ENCODE data around the gene ARF4. TPM values are rescaled to one million over a fixed set of nuclear protein-coding genes. Genes with fewer than 3 reads are reported as not detected.
"Not testable (repeated sequence)": the region's sequence is repeated elsewhere in the genome, so short reads cannot be mapped to it uniquely, and the experiment has no call there.

The ARF4 gene
- polyA plus RNA-seq, 1 donor (not counting 4 experiments of a cell fraction or from before 2014, with no cell fraction given) = 344 TPM

- H3K9me3 ChIP-seq (ENCODE audit: control insufficient read depth, low read depth, low read length) = no peaks in the 10 kb centered on the region
Measured at GRCh38 chr3:57616233-57616632, 19.1 kb upstream of the ARF4 start.

DNA sequence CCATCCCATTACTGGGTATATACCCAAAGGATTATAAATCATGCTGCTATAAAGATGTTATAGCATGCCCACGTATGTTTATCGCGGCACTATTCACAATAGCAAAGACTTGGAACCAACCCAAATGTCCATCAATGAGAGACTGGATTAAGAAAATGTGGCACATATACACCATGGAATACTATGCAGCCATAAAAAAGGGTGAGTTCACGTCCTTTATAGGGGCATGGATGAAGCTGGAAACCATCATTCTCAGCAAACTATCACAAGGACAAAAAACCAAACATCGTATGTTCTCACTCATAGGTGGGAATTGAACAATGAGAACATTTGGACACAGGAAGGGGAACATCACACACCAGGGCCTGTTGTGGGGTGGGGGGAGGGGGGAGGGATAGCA, 14.7 kb upstream of the ARF4 start:
- H3K79me2 ChIP-seq (ENCODE audit: control insufficient read depth, insufficient read depth, low read length); FAIRE-seq; H3K27me3 ChIP-seq (ENCODE audit: control insufficient read depth, extremely low read depth, insufficient read depth, low read length); dilution Hi-C loops (cut with MboI; ENCODE audit: extremely low pct_ligation_motif_present, low sequenced_read_pairs); H3K9me1 ChIP-seq (ENCODE audit: control insufficient read depth, extremely low read depth, insufficient read depth, low read length); H3K4me3 ChIP-seq (ENCODE audit: control insufficient read depth in 2 of 3, extremely low read depth in 1 of 3, insufficient read depth in 2 of 3, low read depth in 1 of 3, low read length in 3 of 3); H3K4me1 ChIP-seq (ENCODE audit: control insufficient read depth, extremely low read depth, insufficient read depth, low read length); H3K4me2 ChIP-seq (ENCODE audit: control insufficient read depth, extremely low read depth, insufficient read depth, low read depth, low read length); H3K27ac ChIP-seq (ENCODE audit: control insufficient read depth, insufficient read depth, low read length); H2AFZ ChIP-seq (ENCODE audit: control insufficient read depth, low read length); DNase-seq (ENCODE audit: low read depth, low spot score); H3K9ac ChIP-seq (ENCODE audit: control insufficient read depth, extremely low read depth, insufficient read depth, low read length); H4K20me1 ChIP-seq (ENCODE audit: control insufficient read depth, extremely low read depth, insufficient read depth, low read length); H3K9me3 ChIP-seq (ENCODE audit: control insufficient read depth, low read depth, low read length); H3K36me3 ChIP-seq (ENCODE audit: control insufficient read depth in 2 of 2, extremely low read depth in 1 of 2, insufficient read depth in 2 of 2, low read length in 2 of 2): not testable (repeated sequence)

More at GRCh38 chr3:57616233-57616632, 19.1 kb upstream of the ARF4 start:
- no peak for TF ChIP-seq CTCF (optimal IDR thresholded peaks at IDR 0.05 in 1 of 3, IDR thresholded peaks at IDR 0.05 in 1 of 3, conservative IDR thresholded peaks at IDR 0.05 in 1 of 3; ENCODE audit: extremely low read depth in 1 of 3, insufficient read depth in 2 of 3, low read length in 3 of 3)
- no peak for TF ChIP-seq EZH2 (IDR thresholded peaks at IDR 0.05; ENCODE audit: low read length)
- no peak overlapping the region for H2AFZ ChIP-seq (ENCODE audit: control insufficient read depth, low read length)
- H3K4me2 ChIP-seq (ENCODE audit: control insufficient read depth, extremely low read depth, insufficient read depth, low read depth, low read length) = no peak overlapping the region
- DNase-seq (ENCODE audit: low read depth, low spot score) (no peak), FAIRE-seq (no peak)
- no peaks in the 10 kb centered on the region for H3K4me1 ChIP-seq (ENCODE audit: control insufficient read depth, extremely low read depth, insufficient read depth, low read length)
- H3K4me3 ChIP-seq (ENCODE audit: control insufficient read depth in 2 of 3, extremely low read depth in 1 of 3, insufficient read depth in 2 of 3, low read depth in 1 of 3, low read length in 3 of 3) = no peak overlapping the region
- no peaks in the 10 kb centered on the region for H3K79me2 ChIP-seq (ENCODE audit: control insufficient read depth, insufficient read depth, low read length)
- H3K27ac ChIP-seq (ENCODE audit: control insufficient read depth, insufficient read depth, low read length) = no peak overlapping the region
- H3K27me3 ChIP-seq (ENCODE audit: control insufficient read depth, extremely low read depth, insufficient read depth, low read length) = no peaks in the 10 kb centered on the region
- H3K9me1 ChIP-seq (ENCODE audit: control insufficient read depth, extremely low read depth, insufficient read depth, low read length) = no peaks in the 10 kb centered on the region
- no peaks in the 10 kb centered on the region for H4K20me1 ChIP-seq (ENCODE audit: control insufficient read depth, extremely low read depth, insufficient read depth, low read length)
- no peaks in the 10 kb centered on the region for H3K36me3 ChIP-seq (ENCODE audit: control insufficient read depth in 2 of 2, extremely low read depth in 1 of 2, insufficient read depth in 2 of 2, low read length in 2 of 2)
- H3K9ac ChIP-seq (ENCODE audit: control insufficient read depth, extremely low read depth, insufficient read depth, low read length) = no peak overlapping the region
- dilution Hi-C loops (cut with MboI; ENCODE audit: extremely low pct_ligation_motif_present, low sequenced_read_pairs) = no loop called here

GRCh38 chr3:57605683-57606082, 8.5 kb upstream of the ARF4 start:
- Histone ChIP-seq H3K27ac (ENCODE audit: control insufficient read depth, insufficient read depth, low read length) (no peak overlapping the region), H3K4me3 (ENCODE audit: control insufficient read depth in 2 of 3, extremely low read depth in 1 of 3, insufficient read depth in 2 of 3, low read depth in 1 of 3, low read length in 3 of 3) (no peak overlapping the region), H3K9me3 (ENCODE audit: control insufficient read depth, low read depth, low read length) (no peaks in the 10 kb centered on the region), H3K27me3 (ENCODE audit: control insufficient read depth, extremely low read depth, insufficient read depth, low read length) (no peaks in the 10 kb centered on the region), H4K20me1 (ENCODE audit: control insufficient read depth, extremely low read depth, insufficient read depth, low read length) (no peaks in the 10 kb centered on the region), H3K9me1 (ENCODE audit: control insufficient read depth, extremely low read depth, insufficient read depth, low read length) (no peaks in the 10 kb centered on the region), H3K4me2 (ENCODE audit: control insufficient read depth, extremely low read depth, insufficient read depth, low read depth, low read length) (no peak overlapping the region), H3K79me2 (ENCODE audit: control insufficient read depth, insufficient read depth, low read length) (no peaks in the 10 kb centered on the region), H3K36me3 (ENCODE audit: control insufficient read depth in 2 of 2, extremely low read depth in 1 of 2, insufficient read depth in 2 of 2, low read length in 2 of 2) (no peaks in the 10 kb centered on the region), H3K4me1 (ENCODE audit: control insufficient read depth, extremely low read depth, insufficient read depth, low read length) (no peaks in the 10 kb centered on the region), H2AFZ (ENCODE audit: control insufficient read depth, low read length) (no peak overlapping the region), H3K9ac (ENCODE audit: control insufficient read depth, extremely low read depth, insufficient read depth, low read length) (no peak overlapping the region)
- dilution Hi-C loops (cut with MboI; ENCODE audit: extremely low pct_ligation_motif_present, low sequenced_read_pairs) = no loop called here
- no peak for FAIRE-seq
- DNase-seq (ENCODE audit: low read depth, low spot score) = no peak
- no peak for TF ChIP-seq EZH2 (IDR thresholded peaks at IDR 0.05; ENCODE audit: low read length)
- no peak for TF ChIP-seq CTCF (optimal IDR thresholded peaks at IDR 0.05 in 1 of 3, IDR thresholded peaks at IDR 0.05 in 1 of 3, conservative IDR thresholded peaks at IDR 0.05 in 1 of 3; ENCODE audit: extremely low read depth in 1 of 3, insufficient read depth in 2 of 3, low read length in 3 of 3)

Data from keratinocyte (primary cell).